PC-9 (cell line): ENCODE data around the gene LARP4B. TPM values are rescaled to one million over a fixed set of nuclear protein-coding genes. Genes with fewer than 3 reads are reported as not detected.

Experiments
- BruUV-seq: library from RNA; stranded (reverse); fragments of 400-500 nt; replicated peaks from 2 replicates; lab custom pipeline; 2021; lab: Mats Ljungman, UMichigan
- CTCF ChIA-PET: fragments of 300-600 bp; sonication (Branson Sonifier 250); formaldehyde crosslinking; loops from one replicate; lab custom pipeline; 2022; ENCODE audit warnings: antibody characterized with exemption; lab: Charles Lee
- POLR2A ChIA-PET: fragments of 300-600 bp; sonication (Branson Sonifier 250); formaldehyde crosslinking; loops from one replicate; lab custom pipeline; 2022; ENCODE audit warnings: antibody characterized with exemption; ENCODE audit not compliant: unreplicated experiment; lab: Charles Lee
- DNase-seq, 2 experiments: peaks; one replicate each; pipeline versions ENCODE4 v3.0.0 to v3.0.0-alpha.2; 2015 to 2022; ENCODE audit warnings: mixed read lengths in 1 of 2
- H2AFZ ChIP-seq: fragments of 200-600 bp; sonication (generic); 2 replicates; pipeline ENCODE4 v1.8.1; 2017; ENCODE audit warnings: antibody characterized with exemption
- H3F3A ChIP-seq: fragments of 200-600 bp; sonication (generic); 2 replicates; pipeline ENCODE4 v1.8.1; 2017; ENCODE audit warnings: antibody characterized with exemption, mild to moderate bottlenecking, low read depth; ENCODE audit not compliant: insufficient read depth
- H3K27ac ChIP-seq: fragments of 200-600 bp; sonication (generic); 2 replicates; pipeline ENCODE4 v1.6.1; 2016; ENCODE audit warnings: mixed run types
- H3K27me3 ChIP-seq: fragments of 200-600 bp; sonication (generic); 2 replicates; pipeline ENCODE4 v1.6.1; 2016; ENCODE audit warnings: low read depth, mixed run types; ENCODE audit not compliant: insufficient read depth
- H3K36me3 ChIP-seq: fragments of 200-600 bp; sonication (generic); 2 replicates; pipeline ENCODE4 v1.6.1; 2016; ENCODE audit warnings: low read depth, mixed run types
- H3K4me1 ChIP-seq: fragments of 200-600 bp; sonication (generic); replicated peaks from 2 replicates; pipeline ENCODE4 v1.6.1; 2016; ENCODE audit warnings: mixed run types; ENCODE audit not compliant: insufficient read depth
- H3K4me2 ChIP-seq: fragments of 200-600 bp; sonication (generic); 2 replicates; pipeline ENCODE4 v1.6.1; 2017; ENCODE audit warnings: mixed run types
- H3K4me3 ChIP-seq: fragments of 200-600 bp; sonication (generic); 2 replicates; pipeline ENCODE4 v1.6.1; 2016; ENCODE audit warnings: mixed run types
- H3K79me2 ChIP-seq: fragments of 200-600 bp; sonication (generic); 2 replicates; pipeline ENCODE4 v1.6.1; 2017; ENCODE audit warnings: low read depth, mixed run types
- H3K9me2 ChIP-seq: fragments of 200-600 bp; sonication (generic); 2 replicates; pipeline ENCODE4 v1.8.1; 2017; ENCODE audit warnings: mild to moderate bottlenecking; ENCODE audit not compliant: insufficient read depth
- H3K9me3 ChIP-seq: fragments of 200-600 bp; sonication (generic); 2 replicates; pipeline ENCODE4 v1.8.1; 2016; ENCODE audit warnings: low read depth; ENCODE audit not compliant: insufficient read depth
- H4K20me1 ChIP-seq: fragments of 200-600 bp; sonication (generic); 2 replicates; pipeline ENCODE4 v1.8.1; 2017; ENCODE audit not compliant: insufficient read depth
- EZH2 ChIP-seq: fragments of 200-600 bp; sonication (generic); IDR thresholded peaks from 2 replicates; pipeline ENCODE4 v1.8.0; 2017; ENCODE audit warnings: antibody characterized with exemption, low read depth
- intact Hi-C: fragments of 100-400 bp; cut with micrococcal nuclease; formaldehyde crosslinking; loops from one replicate; pipeline ENCODE4 v1.10.0; 2022; ENCODE audit not compliant: unreplicated experiment
- total RNA-seq: library from RNA; stranded (reverse); gene quantifications from 2 replicates; pipeline ENCODE4 v1.2.3, GENCODE V29; 2021
- TF ChIP-seq, protein P1 (sequence below): fragments of 200-600 bp; sonication (generic); conservative IDR thresholded peaks from 2 replicates; pipeline ENCODE4 v1.6.1; 2017; ENCODE audit warnings: mixed run types, antibody characterized with exemption, mild to moderate bottlenecking, moderate library complexity

LARP4B gene
- total RNA-seq, 1 experiment from 2014 or later: 93.4 TPM

GRCh38 chr10:916716-917415 is 14.6 kb downstream of the LARP4B start:
- Histone ChIP-seq H3K4me1 (no peaks in the 10 kb centered on the region), H3K27ac (no peak overlapping the region), H3K9me2 (no peaks in the 10 kb centered on the region), H3K4me3 (no peak overlapping the region), H2AFZ (no peak overlapping the region), H3K79me2 (peaks cover 95% of the 10 kb centered on the region), H3K27me3 (no peaks in the 10 kb centered on the region), H3K9me3 (no peaks in the 10 kb centered on the region), H4K20me1 (peaks cover 62% of the 10 kb centered on the region), H3K36me3 (no peaks in the 10 kb centered on the region), H3F3A (no peaks in the 10 kb centered on the region), H3K4me2 (no peak overlapping the region)
- ChIA-PET POLR2A (no interaction called here), CTCF (no interaction called here)
- intact Hi-C loops: no loop called here
- no TSS peak for BruUV-seq
- TF ChIP-seq, protein P1, sequence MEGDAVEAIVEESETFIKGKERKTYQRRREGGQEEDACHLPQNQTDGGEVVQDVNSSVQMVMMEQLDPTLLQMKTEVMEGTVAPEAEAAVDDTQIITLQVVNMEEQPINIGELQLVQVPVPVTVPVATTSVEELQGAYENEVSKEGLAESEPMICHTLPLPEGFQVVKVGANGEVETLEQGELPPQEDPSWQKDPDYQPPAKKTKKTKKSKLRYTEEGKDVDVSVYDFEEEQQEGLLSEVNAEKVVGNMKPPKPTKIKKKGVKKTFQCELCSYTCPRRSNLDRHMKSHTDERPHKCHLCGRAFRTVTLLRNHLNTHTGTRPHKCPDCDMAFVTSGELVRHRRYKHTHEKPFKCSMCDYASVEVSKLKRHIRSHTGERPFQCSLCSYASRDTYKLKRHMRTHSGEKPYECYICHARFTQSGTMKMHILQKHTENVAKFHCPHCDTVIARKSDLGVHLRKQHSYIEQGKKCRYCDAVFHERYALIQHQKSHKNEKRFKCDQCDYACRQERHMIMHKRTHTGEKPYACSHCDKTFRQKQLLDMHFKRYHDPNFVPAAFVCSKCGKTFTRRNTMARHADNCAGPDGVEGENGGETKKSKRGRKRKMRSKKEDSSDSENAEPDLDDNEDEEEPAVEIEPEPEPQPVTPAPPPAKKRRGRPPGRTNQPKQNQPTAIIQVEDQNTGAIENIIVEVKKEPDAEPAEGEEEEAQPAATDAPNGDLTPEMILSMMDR: no peak
- no peak for DNase-seq

GRCh38 chr10:909831-910230 is 21.7 kb downstream of the LARP4B start:
- peaks cover 9% of the 10 kb centered on the region; the same call in 1 of the 2 replicates for H3F3A ChIP-seq
- H2AFZ ChIP-seq: no peak overlapping the region
- H3K4me3 ChIP-seq: no peak overlapping the region
- ChIA-PET CTCF (interaction anchor here (0.7 kb wide), 1 partner anchor 26 kb away, joined by 3 read pairs; no protein-coding TSS in a partner anchor), POLR2A (interaction anchor here (0.6 kb wide), 1 partner anchor 16 kb away, joined by 3 read pairs; no protein-coding TSS in a partner anchor)
- H3K36me3 ChIP-seq: no peaks in the 10 kb centered on the region; the same call in 1 of the 2 replicates
- H3K4me2 ChIP-seq: no peak overlapping the region
- intact Hi-C loops: no loop called here
- BruUV-seq: no TSS peak
- H3K9me2 ChIP-seq: no peaks in the 10 kb centered on the region
- no peaks in the 10 kb centered on the region for H3K27me3 ChIP-seq
- peaks cover 69% of the 10 kb centered on the region for H3K79me2 ChIP-seq
- DNase-seq: no peak
- no peaks in the 10 kb centered on the region for H3K9me3 ChIP-seq
- TF ChIP-seq, protein P1: no peak
- no peak for TF ChIP-seq EZH2
- no peak overlapping the region for H3K27ac ChIP-seq
- H4K20me1 ChIP-seq: peaks cover 22% of the 10 kb centered on the region
- H3K4me1 ChIP-seq: no peaks in the 10 kb centered on the region

DNA sequence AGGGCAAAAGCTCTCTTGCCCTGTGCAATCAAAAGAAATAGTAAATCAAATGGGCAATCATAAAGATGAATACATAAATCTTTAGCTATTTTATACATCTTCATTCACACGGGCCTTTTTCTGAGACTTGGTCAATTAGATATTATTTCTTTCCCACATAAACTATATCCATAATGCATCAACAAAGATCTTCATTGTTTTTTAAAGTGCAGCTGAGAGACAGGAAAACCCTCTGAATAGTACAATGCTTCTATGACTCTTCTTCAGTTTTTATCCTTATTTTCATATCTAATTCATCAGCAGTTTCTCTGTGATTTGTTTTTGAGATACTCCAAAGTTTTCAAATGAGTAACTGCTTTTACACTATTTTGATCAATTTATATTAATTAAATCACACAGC is 25.5 kb downstream of the LARP4B start:
- BruUV-seq: no TSS peak
- POLR2A ChIA-PET: no interaction called here
- H3K36me3 ChIP-seq: no peaks in the 10 kb centered on the region; the same call in 1 of the 2 replicates

More for the DNA sequence above, 25.5 kb downstream of the LARP4B start:
- Histone ChIP-seq H4K20me1 (peaks cover 30% of the 10 kb centered on the region), H3F3A (peaks cover 13% of the 10 kb centered on the region; the same call in 1 of the 2 replicates), H3K9me2 (no peaks in the 10 kb centered on the region), H3K79me2 (peaks cover 67% of the 10 kb centered on the region), H3K27ac (no peak overlapping the region), H3K4me1 (no peaks in the 10 kb centered on the region), H3K27me3 (no peaks in the 10 kb centered on the region), H3K4me3 (no peak overlapping the region), H3K4me2 (no peak overlapping the region), H3K9me3 (no peaks in the 10 kb centered on the region), H2AFZ (no peak overlapping the region)
- no peak for DNase-seq
- CTCF ChIA-PET: no interaction called here
- TF ChIP-seq, protein P1: no peak
- no peak for TF ChIP-seq EZH2
- intact Hi-C loops: no loop called here
